ENCODE data around the gene ALPI. TPM values are rescaled to one million over a fixed set of nuclear protein-coding genes. Genes with fewer than 3 reads are reported as not detected.

The ALPI gene
- total RNA-seq, 1 experiment from 2014 or later = not detected

DNA sequence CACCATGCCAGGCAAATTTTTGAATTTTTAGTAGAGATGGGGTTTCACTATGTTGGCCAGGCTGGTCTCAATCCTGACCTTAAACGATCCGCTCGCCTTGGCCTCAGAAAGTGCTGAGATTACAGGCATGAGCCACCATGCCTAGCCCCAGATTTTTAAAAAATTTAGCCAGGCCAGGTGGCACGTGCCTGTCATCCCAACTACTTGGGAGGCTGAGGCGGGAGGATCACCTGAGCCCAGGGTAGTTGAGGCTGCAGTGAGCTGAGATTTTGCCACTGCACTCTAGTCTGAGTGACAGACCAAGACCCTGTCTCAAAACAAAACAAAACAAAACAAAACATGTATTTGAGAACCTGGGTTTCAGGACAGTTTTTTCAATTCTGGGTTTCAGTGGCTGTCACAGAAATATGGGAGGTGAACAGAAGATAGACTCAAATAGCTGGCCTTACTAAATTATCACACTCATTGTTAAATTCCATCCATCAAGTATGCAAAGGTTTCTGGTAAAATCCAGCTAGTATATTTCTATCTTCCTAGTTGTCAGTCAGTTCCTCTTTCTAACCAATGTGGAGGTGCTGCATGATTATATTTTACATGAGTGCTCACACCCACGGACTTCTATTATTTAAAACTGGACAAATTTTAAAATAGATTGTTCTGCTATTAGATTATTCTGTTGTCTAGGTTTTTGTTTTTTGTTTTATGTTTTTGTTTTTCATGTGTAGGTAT lies 43.9 kb upstream of the ALPI start:
- Histone ChIP-seq H3K4me2 (ENCODE audit: low read length) (no peak overlapping the region), H3K79me2 (ENCODE audit: insufficient read depth, low read length) (no peaks in the 10 kb centered on the region), H3K9me2 (ENCODE audit: insufficient read depth) (no peaks in the 10 kb centered on the region), H3K27ac (ENCODE audit: low read depth, low read length) (no peak overlapping the region), H3K4me3 (replicated peaks in 1 of 2; ENCODE audit: low read depth in 1 of 2, low read length in 2 of 2) (no peak overlapping the region), H3K36me3 (ENCODE audit: control insufficient read depth in 1 of 2, insufficient read depth in 2 of 2, low read length in 2 of 2) (no peaks in the 10 kb centered on the region), H3K9me3 (ENCODE audit: control insufficient read depth in 1 of 2, insufficient read depth in 1 of 2, low read depth in 1 of 2, low read length in 2 of 2) (no peaks in the 10 kb centered on the region), H2AFZ (ENCODE audit: low read depth, low read length, poor library complexity, severe bottlenecking) (no peak overlapping the region), H3K27me3 (ENCODE audit: insufficient read depth, low read length) (no peaks in the 10 kb centered on the region), H4K20me1 (ENCODE audit: insufficient read depth) (no peaks in the 10 kb centered on the region), H3K4me1 (ENCODE audit: control insufficient read depth in 1 of 2, insufficient read depth in 2 of 2, low read length in 2 of 2) (peaks cover 3 to 12% of the 10 kb centered on the region in 2 experiments; a peak in 3 of 4 replicates), H3K9ac (ENCODE audit: low read length) (no peak overlapping the region)
- ATAC-seq (no peak), DNase-seq (ENCODE audit: low read depth, low spot score) (no peak)
- BruUV-seq (replicated peaks) = no TSS peak
- POLR2A ChIA-PET = no interaction called here
- RAD21 ChIA-PET (ENCODE audit: low non-redundant PET in 1 of 2, low total read pairs in 2 of 2, uncharacterized antibody in 2 of 2, unreplicated experiment in 2 of 2) = no interaction called here
- CTCF ChIA-PET = interaction anchor here (1.1 kb wide), 1 partner anchor 512 kb away, joined by 5 read pairs; no protein-coding TSS in a partner anchor
- intact Hi-C loops (cut with micrococcal nuclease) = no loop called here
- TF ChIP-seq YY1 (IDR thresholded peaks at IDR 0.05; ENCODE audit: extremely low read depth, insufficient replicate concordance, low read depth, low read length) (no peak), SIN3A (IDR thresholded peaks at IDR 0.05; ENCODE audit: low read depth) (no peak), POLR2AphosphoS5 (IDR thresholded peaks at IDR 0.05; ENCODE audit: low read depth, low read length) (no peak), FOSL1 (IDR thresholded peaks at IDR 0.05; ENCODE audit: low read depth) (no peak), RAD21 (IDR thresholded peaks at IDR 0.05; ENCODE audit: low read depth) (no peak)
- TF ChIP-seq, protein P1, sequence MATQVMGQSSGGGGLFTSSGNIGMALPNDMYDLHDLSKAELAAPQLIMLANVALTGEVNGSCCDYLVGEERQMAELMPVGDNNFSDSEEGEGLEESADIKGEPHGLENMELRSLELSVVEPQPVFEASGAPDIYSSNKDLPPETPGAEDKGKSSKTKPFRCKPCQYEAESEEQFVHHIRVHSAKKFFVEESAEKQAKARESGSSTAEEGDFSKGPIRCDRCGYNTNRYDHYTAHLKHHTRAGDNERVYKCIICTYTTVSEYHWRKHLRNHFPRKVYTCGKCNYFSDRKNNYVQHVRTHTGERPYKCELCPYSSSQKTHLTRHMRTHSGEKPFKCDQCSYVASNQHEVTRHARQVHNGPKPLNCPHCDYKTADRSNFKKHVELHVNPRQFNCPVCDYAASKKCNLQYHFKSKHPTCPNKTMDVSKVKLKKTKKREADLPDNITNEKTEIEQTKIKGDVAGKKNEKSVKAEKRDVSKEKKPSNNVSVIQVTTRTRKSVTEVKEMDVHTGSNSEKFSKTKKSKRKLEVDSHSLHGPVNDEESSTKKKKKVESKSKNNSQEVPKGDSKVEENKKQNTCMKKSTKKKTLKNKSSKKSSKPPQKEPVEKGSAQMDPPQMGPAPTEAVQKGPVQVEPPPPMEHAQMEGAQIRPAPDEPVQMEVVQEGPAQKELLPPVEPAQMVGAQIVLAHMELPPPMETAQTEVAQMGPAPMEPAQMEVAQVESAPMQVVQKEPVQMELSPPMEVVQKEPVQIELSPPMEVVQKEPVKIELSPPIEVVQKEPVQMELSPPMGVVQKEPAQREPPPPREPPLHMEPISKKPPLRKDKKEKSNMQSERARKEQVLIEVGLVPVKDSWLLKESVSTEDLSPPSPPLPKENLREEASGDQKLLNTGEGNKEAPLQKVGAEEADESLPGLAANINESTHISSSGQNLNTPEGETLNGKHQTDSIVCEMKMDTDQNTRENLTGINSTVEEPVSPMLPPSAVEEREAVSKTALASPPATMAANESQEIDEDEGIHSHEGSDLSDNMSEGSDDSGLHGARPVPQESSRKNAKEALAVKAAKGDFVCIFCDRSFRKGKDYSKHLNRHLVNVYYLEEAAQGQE (IDR thresholded peaks at IDR 0.05; ENCODE audit: low read depth) = no peak
- TF ChIP-seq, protein P2, sequence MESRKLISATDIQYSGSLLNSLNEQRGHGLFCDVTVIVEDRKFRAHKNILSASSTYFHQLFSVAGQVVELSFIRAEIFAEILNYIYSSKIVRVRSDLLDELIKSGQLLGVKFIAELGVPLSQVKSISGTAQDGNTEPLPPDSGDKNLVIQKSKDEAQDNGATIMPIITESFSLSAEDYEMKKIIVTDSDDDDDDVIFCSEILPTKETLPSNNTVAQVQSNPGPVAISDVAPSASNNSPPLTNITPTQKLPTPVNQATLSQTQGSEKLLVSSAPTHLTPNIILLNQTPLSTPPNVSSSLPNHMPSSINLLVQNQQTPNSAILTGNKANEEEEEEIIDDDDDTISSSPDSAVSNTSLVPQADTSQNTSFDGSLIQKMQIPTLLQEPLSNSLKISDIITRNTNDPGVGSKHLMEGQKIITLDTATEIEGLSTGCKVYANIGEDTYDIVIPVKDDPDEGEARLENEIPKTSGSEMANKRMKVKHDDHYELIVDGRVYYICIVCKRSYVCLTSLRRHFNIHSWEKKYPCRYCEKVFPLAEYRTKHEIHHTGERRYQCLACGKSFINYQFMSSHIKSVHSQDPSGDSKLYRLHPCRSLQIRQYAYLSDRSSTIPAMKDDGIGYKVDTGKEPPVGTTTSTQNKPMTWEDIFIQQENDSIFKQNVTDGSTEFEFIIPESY (IDR thresholded peaks at IDR 0.05; ENCODE audit: extremely low read depth, insufficient replicate concordance, low read length) = no peak

All from HCT116 (cell line).